HCT116 (cell line): ENCODE results near the gene ANKRD23. TPM values are rescaled to one million over a fixed set of nuclear protein-coding genes. Genes with fewer than 3 reads are reported as not detected.

Experiments used
- ATAC-seq: fragments of 200-7000 bp; cut with Tn5 transposase; 2 replicates; pipeline ENCODE4 v1.9.1; 2020; ENCODE audit warnings: mild to moderate bottlenecking, moderate library complexity
- BruUV-seq: library from RNA; stranded (reverse); fragments of 400-500 nt; replicated peaks from 2 replicates; lab custom pipeline; 2021; lab: Mats Ljungman, UMichigan
- CTCF ChIA-PET: fragments of 300-600 bp; sonication (Branson Sonifier 250); formaldehyde crosslinking; loops from one replicate; lab custom pipeline; 2021; ENCODE audit warnings: antibody characterized with exemption; lab: Charles Lee
- POLR2A ChIA-PET: fragments of 300-600, 350-600 bp; sonication (Branson Sonifier 250); formaldehyde crosslinking; loops from one replicate; lab custom pipeline; 2021; ENCODE audit warnings: antibody characterized with exemption; lab: Charles Lee
- RAD21 ChIA-PET, 2 experiments: fragments of 300-600 bp; sonication (Branson Sonifier 250); formaldehyde crosslinking; loops; one replicate each; lab custom pipeline; 2023; ENCODE audit warnings: low total read pairs in 2 of 2; ENCODE audit not compliant: uncharacterized antibody in 2 of 2, unreplicated experiment in 2 of 2, low non-redundant PET in 1 of 2; lab: Charles Lee
- DNase-seq: peaks from one replicate; pipeline ENCODE4 v3.0.0-alpha.2; 2010; ENCODE audit warnings: low read depth, low spot score
- H2AFZ ChIP-seq: fragments of 200-600 bp; shearing (Covaris generic), sonication (generic); 2 replicates; pipeline ENCODE4 v1.6.1; 2017; ENCODE audit warnings: low read depth, mixed run types, mixed read lengths, antibody characterized with exemption, low read length; ENCODE audit not compliant: poor library complexity, severe bottlenecking
- H3K27ac ChIP-seq: 2 replicates; pipeline ENCODE4 v1.5.1; 2012; ENCODE audit warnings: low read depth, low read length
- H3K27me3 ChIP-seq: fragments of 200-600 bp; sonication (generic); 2 replicates; pipeline ENCODE4 v1.6.1; 2016; ENCODE audit warnings: mixed run types, low read length, mixed read lengths; ENCODE audit not compliant: insufficient read depth
- H3K36me3 ChIP-seq, 2 experiments: fragments of 200-500 bp in 1 of 2; fragments of 200-600 bp in 1 of 2; sonication (Bioruptor generic) in 1 of 2; sonication (generic) in 1 of 2; 2 replicates each; pipeline versions ENCODE4 v1.5.1 to v1.6.1; 2014 to 2016; ENCODE audit warnings: low read length in 2 of 2, inconsistent platforms in 1 of 2, mixed read lengths in 1 of 2, mixed run types in 1 of 2; ENCODE audit not compliant: insufficient read depth in 2 of 2, control insufficient read depth in 1 of 2
- H3K4me1 ChIP-seq, 2 experiments: fragments of 200-600 bp in 1 of 2; sonication (generic) in 1 of 2; 2 replicates each; pipeline versions ENCODE4 v1.5.1 to v1.6.1; 2012 to 2017; ENCODE audit warnings: low read length in 2 of 2, inconsistent platforms in 1 of 2, mild to moderate bottlenecking in 1 of 2, mixed read lengths in 1 of 2, mixed run types in 1 of 2, moderate library complexity in 1 of 2; ENCODE audit not compliant: insufficient read depth in 2 of 2, control insufficient read depth in 1 of 2
- H3K4me2 ChIP-seq: fragments of 200-600 bp; sonication (generic); 2 replicates; pipeline ENCODE4 v1.6.1; 2017; ENCODE audit warnings: mixed run types, low read length, mixed read lengths
- H3K4me3 ChIP-seq, 2 experiments: fragments of 200-600 bp in 1 of 2; sonication (generic) in 1 of 2; replicated peaks in 1 of 2; 2 replicates each; pipeline ENCODE4 v1.5.1; 2011 to 2016; ENCODE audit warnings: low read length in 2 of 2, control low read depth in 1 of 2, low read depth in 1 of 2, mild to moderate bottlenecking in 1 of 2, mixed read lengths in 1 of 2, mixed run types in 1 of 2
- H3K79me2 ChIP-seq: fragments of 200-600 bp; sonication (generic); 2 replicates; pipeline ENCODE4 v1.6.1; 2017; ENCODE audit warnings: mild to moderate bottlenecking, mixed run types, low read length, moderate library complexity, mixed read lengths; ENCODE audit not compliant: insufficient read depth
- H3K9ac ChIP-seq: fragments of 200-600 bp; sonication (generic); 2 replicates; pipeline ENCODE4 v1.6.1; 2016; ENCODE audit warnings: low read length, mixed read lengths
- H3K9me2 ChIP-seq: fragments of 200-600 bp; sonication (generic), shearing (Covaris generic); 2 replicates; pipeline ENCODE4 v1.6.1; 2017; ENCODE audit warnings: mixed run types, mild to moderate bottlenecking, moderate library complexity; ENCODE audit not compliant: insufficient read depth
- H3K9me3 ChIP-seq, 2 experiments: fragments of 200-500 bp in 1 of 2; fragments of 200-600 bp in 1 of 2; sonication (Bioruptor generic) in 1 of 2; sonication (generic) in 1 of 2; 2 replicates each; pipeline ENCODE4 v1.6.1; 2014 to 2017; ENCODE audit warnings: low read length in 2 of 2, mixed read lengths in 2 of 2, inconsistent platforms in 1 of 2, low read depth in 1 of 2, mild to moderate bottlenecking in 1 of 2, mixed run types in 1 of 2, moderate library complexity in 1 of 2; ENCODE audit not compliant: control insufficient read depth in 1 of 2, insufficient read depth in 1 of 2
- H4K20me1 ChIP-seq: fragments of 200-600 bp; sonication (generic), shearing (Covaris generic); 2 replicates; pipeline ENCODE4 v1.6.1; 2017; ENCODE audit warnings: mixed run types, mild to moderate bottlenecking, moderate library complexity; ENCODE audit not compliant: insufficient read depth
- ATF3 ChIP-seq: IDR thresholded peaks from 2 replicates; pipeline ENCODE4 v1.6.1; 2012
- CBX3 ChIP-seq: IDR thresholded peaks from 2 replicates; pipeline ENCODE4 v1.6.1; 2012; ENCODE audit warnings: low read depth
- CTCF ChIP-seq, 3 experiments: fragments of 200-600 bp in 1 of 3; sonication (generic) in 1 of 3; IDR thresholded peaks in 2 of 3; conservative IDR thresholded peaks in 1 of 3; 2 replicates each; pipeline ENCODE4 v1.5.1; 2012 to 2017; ENCODE audit warnings: low read depth in 2 of 3, low read length in 2 of 3, antibody characterized with exemption in 1 of 3, borderline replicate concordance in 1 of 3, control low read depth in 1 of 3, mild to moderate bottlenecking in 1 of 3, mixed read lengths in 1 of 3, mixed run types in 1 of 3, moderate library complexity in 1 of 3; ENCODE audit not compliant: insufficient read depth in 1 of 3
- EGR1 ChIP-seq: IDR thresholded peaks from 2 replicates; pipeline ENCODE4 v1.6.1; 2012; ENCODE audit warnings: low read depth
- ELF1 ChIP-seq: IDR thresholded peaks from 2 replicates; pipeline ENCODE4 v1.6.1; 2012; ENCODE audit warnings: low read depth, borderline replicate concordance
- EZH2phosphoT487 ChIP-seq: fragments of 200-600 bp; IDR thresholded peaks from 2 replicates; pipeline ENCODE4 v1.6.1; 2018; ENCODE audit warnings: antibody characterized with exemption, borderline replicate concordance
- FOSL1 ChIP-seq: IDR thresholded peaks from 2 replicates; pipeline ENCODE4 v1.6.1; 2012; ENCODE audit warnings: low read depth
- POLR2A ChIP-seq: IDR thresholded peaks from 2 replicates; pipeline ENCODE4 v1.7.0; 2011; ENCODE audit warnings: borderline replicate concordance; ENCODE audit not compliant: insufficient read depth, insufficient read length; ENCODE audit errors: extremely low read depth
- POLR2AphosphoS5 ChIP-seq: IDR thresholded peaks from 2 replicates; pipeline ENCODE4 v1.6.1; 2011; ENCODE audit warnings: mild to moderate bottlenecking, low read depth, low read length, moderate library complexity
- RAD21 ChIP-seq: IDR thresholded peaks from 2 replicates; pipeline ENCODE4 v1.6.1; 2012; ENCODE audit warnings: low read depth, mild to moderate bottlenecking
- SIN3A ChIP-seq: IDR thresholded peaks from 2 replicates; pipeline ENCODE4 v1.6.1; 2012; ENCODE audit warnings: low read depth
- SP1 ChIP-seq: IDR thresholded peaks from 2 replicates; pipeline ENCODE4 v1.6.1; 2012; ENCODE audit warnings: low read depth
- SRF ChIP-seq: IDR thresholded peaks from 2 replicates; pipeline ENCODE4 v1.6.1; 2012; ENCODE audit warnings: low read depth
- TCF7L2 ChIP-seq: IDR thresholded peaks from 2 replicates; pipeline ENCODE4 v1.7.0; 2011; ENCODE audit warnings: borderline replicate concordance, inconsistent platforms; ENCODE audit not compliant: insufficient read depth, insufficient read length; ENCODE audit errors: extremely low read depth
- YY1 ChIP-seq: IDR thresholded peaks from 2 replicates; pipeline ENCODE4 v1.6.1; 2011; ENCODE audit warnings: low read length, low read depth, moderate library complexity, mild to moderate bottlenecking; ENCODE audit not compliant: insufficient replicate concordance; ENCODE audit errors: extremely low read depth
- ZFX ChIP-seq: fragments of 450-650 bp; IDR thresholded peaks from 2 replicates; pipeline ENCODE4 v1.6.1; 2017
- ZNF274 ChIP-seq: fragments of 200-500 bp; sonication (Bioruptor generic); IDR thresholded peaks from 2 replicates; pipeline ENCODE4 v1.6.1; 2014; ENCODE audit warnings: mild to moderate bottlenecking, low read depth, low read length, inconsistent platforms
- intact Hi-C: fragments of 100-400 bp; cut with micrococcal nuclease; formaldehyde crosslinking; loops from 2 replicates; pipeline ENCODE4 v1.10.0; 2022
- total RNA-seq: library from RNA; stranded (reverse); gene quantifications from one replicate; pipeline ENCODE4 v1.2.1, GENCODE V29; 2021; ENCODE audit not compliant: unreplicated experiment
- TF ChIP-seq, protein P1 (sequence below): IDR thresholded peaks from 2 replicates; pipeline ENCODE4 v1.6.1; 2012
- TF ChIP-seq, protein P2 (sequence below): IDR thresholded peaks from 2 replicates; pipeline ENCODE4 v1.6.1; 2012; ENCODE audit warnings: low read depth

The ANKRD23 gene
- total RNA-seq, 1 experiment from 2014 or later, result 1.4 TPM

DNA sequence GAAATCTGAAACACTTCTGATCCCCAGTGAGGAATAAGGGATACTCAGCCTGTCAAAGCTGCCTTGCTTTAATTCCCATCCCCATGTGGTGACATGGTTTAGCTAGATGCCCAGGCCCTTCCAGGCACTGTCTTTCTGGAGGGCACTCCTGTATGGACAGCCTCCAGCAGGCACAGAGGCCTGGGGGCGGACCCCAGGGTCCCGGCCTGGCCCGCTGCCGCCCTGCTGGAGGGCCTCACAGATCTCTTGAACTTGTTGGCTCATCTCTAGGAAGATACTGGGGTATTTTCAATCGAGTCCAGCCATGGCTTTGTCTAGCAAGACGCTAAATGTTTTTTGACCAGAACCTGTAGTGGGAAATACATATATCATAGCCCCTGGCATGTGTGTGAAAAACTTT lies 48.7 kb downstream of the ANKRD23 start:
- CTCF ChIA-PET, result no interaction called here
- Histone ChIP-seq H3K4me1 (no peaks in the 10 kb centered on the region), H3K27me3 (no peaks in the 10 kb centered on the region), H3K4me2 (no peak overlapping the region), H3K79me2 (no peaks in the 10 kb centered on the region), H3K27ac (no peak overlapping the region), H3K4me3 (no peak overlapping the region), H3K9me2 (no peaks in the 10 kb centered on the region), H3K9me3 (no peaks in the 10 kb centered on the region), H3K36me3 (no peaks in the 10 kb centered on the region), H2AFZ (no peak overlapping the region), H3K9ac (no peak overlapping the region), H4K20me1 (no peaks in the 10 kb centered on the region)
- intact Hi-C loops, result no loop called here
- no TSS peak for BruUV-seq
- ATAC-seq, result no peak
- no peak for DNase-seq
- RAD21 ChIA-PET, result no interaction called here
- TF ChIP-seq YY1 (no peak), CBX3 (no peak), ATF3 (no peak), ZFX (no peak), FOSL1 (no peak), POLR2AphosphoS5 (no peak), SP1 (no peak), SIN3A (no peak), EGR1 (no peak), RAD21 (no peak), SRF (no peak), TCF7L2 (no peak), EZH2phosphoT487 (no peak), ELF1 (no peak), POLR2A (no peak), ZNF274 (no peak), CTCF (IDR thresholded peaks at IDR 0.05 in 2 of 3, conservative IDR thresholded peaks at IDR 0.05 in 1 of 3; ENCODE audit: borderline replicate concordance in 1 of 3, insufficient read depth in 1 of 3, low read depth in 2 of 3, low read length in 2 of 3) (no peak)
- TF ChIP-seq, protein P1, sequence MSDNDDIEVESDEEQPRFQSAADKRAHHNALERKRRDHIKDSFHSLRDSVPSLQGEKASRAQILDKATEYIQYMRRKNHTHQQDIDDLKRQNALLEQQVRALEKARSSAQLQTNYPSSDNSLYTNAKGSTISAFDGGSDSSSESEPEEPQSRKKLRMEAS, result no peak
- TF ChIP-seq, protein P2, sequence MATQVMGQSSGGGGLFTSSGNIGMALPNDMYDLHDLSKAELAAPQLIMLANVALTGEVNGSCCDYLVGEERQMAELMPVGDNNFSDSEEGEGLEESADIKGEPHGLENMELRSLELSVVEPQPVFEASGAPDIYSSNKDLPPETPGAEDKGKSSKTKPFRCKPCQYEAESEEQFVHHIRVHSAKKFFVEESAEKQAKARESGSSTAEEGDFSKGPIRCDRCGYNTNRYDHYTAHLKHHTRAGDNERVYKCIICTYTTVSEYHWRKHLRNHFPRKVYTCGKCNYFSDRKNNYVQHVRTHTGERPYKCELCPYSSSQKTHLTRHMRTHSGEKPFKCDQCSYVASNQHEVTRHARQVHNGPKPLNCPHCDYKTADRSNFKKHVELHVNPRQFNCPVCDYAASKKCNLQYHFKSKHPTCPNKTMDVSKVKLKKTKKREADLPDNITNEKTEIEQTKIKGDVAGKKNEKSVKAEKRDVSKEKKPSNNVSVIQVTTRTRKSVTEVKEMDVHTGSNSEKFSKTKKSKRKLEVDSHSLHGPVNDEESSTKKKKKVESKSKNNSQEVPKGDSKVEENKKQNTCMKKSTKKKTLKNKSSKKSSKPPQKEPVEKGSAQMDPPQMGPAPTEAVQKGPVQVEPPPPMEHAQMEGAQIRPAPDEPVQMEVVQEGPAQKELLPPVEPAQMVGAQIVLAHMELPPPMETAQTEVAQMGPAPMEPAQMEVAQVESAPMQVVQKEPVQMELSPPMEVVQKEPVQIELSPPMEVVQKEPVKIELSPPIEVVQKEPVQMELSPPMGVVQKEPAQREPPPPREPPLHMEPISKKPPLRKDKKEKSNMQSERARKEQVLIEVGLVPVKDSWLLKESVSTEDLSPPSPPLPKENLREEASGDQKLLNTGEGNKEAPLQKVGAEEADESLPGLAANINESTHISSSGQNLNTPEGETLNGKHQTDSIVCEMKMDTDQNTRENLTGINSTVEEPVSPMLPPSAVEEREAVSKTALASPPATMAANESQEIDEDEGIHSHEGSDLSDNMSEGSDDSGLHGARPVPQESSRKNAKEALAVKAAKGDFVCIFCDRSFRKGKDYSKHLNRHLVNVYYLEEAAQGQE, result no peak
- POLR2A ChIA-PET, result no interaction called here
